Measurements from ENCODE around the gene CAMTA2.

- TF ChIP-seq CTCF (conservative IDR thresholded peaks at IDR 0.05; ENCODE audit: low read depth in 2 of 2) (no peak), POLR2AphosphoS5 (IDR thresholded peaks at IDR 0.05; ENCODE audit: low read depth) (no peak)
Observed at GRCh38 chr17:4919511-4920047, 67.9 kb downstream of the CAMTA2 start.

All from GM23338 (cell line).